Activated CD4-positive, alpha-beta memory T cell treated with anti-CD3 and anti-CD28 coated beads, Interleukin-2, amount 10 ng/mL, durations not matched to agents 7 days and 5 days (primary cell): Measurements from ENCODE around the gene CACNA1C. TPM values are rescaled to one million over a fixed set of nuclear protein-coding genes. Genes with fewer than 3 reads are reported as not detected.

Experiments used
- CTCF ChIA-PET: fragments of 350-600 bp; sonication (Branson Sonifier 250); formaldehyde crosslinking; loops from one replicate; lab custom pipeline; 2021; ENCODE audit warnings: antibody characterized with exemption, inconsistent platforms; lab: Charles Lee
- POLR2A ChIA-PET: fragments of 350-600 bp; sonication (Branson Sonifier 250); formaldehyde crosslinking; loops from one replicate; lab custom pipeline; 2021; ENCODE audit warnings: antibody characterized with exemption; lab: Charles Lee
- DNase-seq: peaks from one replicate; pipeline ENCODE4 v3.0.0-alpha.2; 2020
- H3K27ac Mint-ChIP-seq: one replicate; pipeline ENCODE4 v1.8.0; 2021; ENCODE audit warnings: mild to moderate bottlenecking, mixed read lengths
- H3K27me3 Mint-ChIP-seq: one replicate; pipeline ENCODE4 v1.8.0; 2021; ENCODE audit warnings: mixed read lengths
- H3K36me3 Mint-ChIP-seq: one replicate; pipeline ENCODE4 v1.8.0; 2021; ENCODE audit warnings: low read depth, mixed read lengths
- H3K4me1 Mint-ChIP-seq: one replicate; pipeline ENCODE4 v1.8.0; 2021; ENCODE audit warnings: mixed read lengths
- H3K4me3 Mint-ChIP-seq: one replicate; pipeline ENCODE4 v1.8.0; 2021; ENCODE audit warnings: mild to moderate bottlenecking, mixed read lengths
- H3K9me3 Mint-ChIP-seq: one replicate; pipeline ENCODE4 v1.8.0; 2021; ENCODE audit warnings: mixed read lengths
- total RNA-seq, 2 experiments: library from RNA; stranded (reverse); gene quantifications; one replicate each; pipeline ENCODE4 v1.2.3, GENCODE V29; 2021

CACNA1C gene
- total RNA-seq, 2 experiments from 2014 or later: 0.30 TPM

GRCh38 chr12:2227360-2227759 is 174.6 kb downstream of the CACNA1C start:
- Mint-ChIP-seq H3K4me1 (no peaks in the 10 kb centered on the region), H3K27ac (no peak overlapping the region), H3K4me3 (no peak overlapping the region), H3K27me3 (peaks cover 20% of the 10 kb centered on the region), H3K36me3 (no peaks in the 10 kb centered on the region), H3K9me3 (no peaks in the 10 kb centered on the region)
- ChIA-PET POLR2A (no interaction called here), CTCF (no interaction called here)
- DNase-seq: no peak

DNA sequence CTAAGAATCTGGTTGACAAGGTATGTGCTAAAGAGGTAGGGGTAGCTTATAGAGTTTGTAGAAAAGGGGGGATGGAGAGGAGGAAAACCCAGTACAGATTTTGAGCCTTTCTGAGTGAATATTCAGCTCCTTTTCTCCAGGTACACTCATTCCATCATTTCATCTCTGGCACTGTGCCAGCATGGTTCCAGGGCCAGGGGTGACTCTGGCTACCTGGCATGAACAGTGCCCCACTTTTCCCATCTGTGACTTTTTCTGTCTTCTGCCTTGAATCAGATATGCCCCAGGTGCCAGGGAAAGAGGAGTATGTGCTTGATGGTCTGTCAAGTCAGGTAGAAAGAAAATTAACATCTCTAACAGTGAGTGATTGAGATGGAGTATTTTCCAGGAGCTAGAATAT is 175.7 kb downstream of the CACNA1C start:
- CTCF ChIA-PET: no interaction called here

DNA sequence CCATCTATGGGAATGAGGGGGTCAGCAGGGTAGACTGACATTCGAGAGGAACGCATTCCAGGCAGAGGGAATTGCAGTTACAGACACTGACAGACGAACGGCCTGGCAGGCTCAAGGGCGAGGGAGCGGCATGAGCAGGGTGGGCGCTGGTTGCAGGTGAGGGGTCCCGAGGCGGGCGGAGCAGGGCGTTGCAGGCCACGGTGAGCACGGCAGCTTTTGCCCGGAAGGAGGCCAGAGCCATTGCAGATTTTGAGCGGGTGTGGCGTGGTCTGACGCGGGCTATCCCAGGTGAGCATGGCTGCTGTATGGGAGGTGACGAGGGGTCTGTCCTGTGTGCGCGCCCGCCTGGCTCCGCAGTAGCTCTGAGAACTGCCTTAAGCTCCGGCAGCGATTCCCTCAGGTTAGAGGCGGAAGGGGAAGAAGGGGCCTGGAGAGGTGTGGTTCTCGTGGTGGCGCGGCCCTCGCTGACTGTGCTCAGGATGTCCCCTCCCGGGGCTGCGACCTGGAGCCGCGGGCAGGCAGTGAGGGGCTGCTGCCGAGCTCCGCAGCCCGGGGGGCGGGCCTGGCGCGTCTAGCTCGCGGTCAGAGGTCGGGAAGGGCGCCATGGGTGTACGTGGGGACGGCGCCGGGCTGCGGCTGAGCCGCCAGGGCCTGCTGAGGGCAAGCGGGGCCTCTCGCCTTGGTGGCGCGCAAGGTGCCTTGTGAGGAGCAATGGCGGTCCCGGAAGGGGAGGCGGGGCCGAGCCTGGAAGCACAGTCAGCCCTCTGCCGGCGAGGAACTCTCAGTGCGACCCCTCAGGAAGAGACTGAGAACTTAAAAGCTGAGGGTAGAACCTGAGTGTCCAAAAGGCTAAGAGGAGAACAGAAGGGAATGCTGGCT is 177.1 kb downstream of the CACNA1C start:
- no peaks in the 10 kb centered on the region for H3K9me3 Mint-ChIP-seq
- no peak for DNase-seq
- ChIA-PET CTCF (no interaction called here), POLR2A (no interaction called here)
- no peak overlapping the region for H3K27ac Mint-ChIP-seq
- H3K4me3 Mint-ChIP-seq: no peak overlapping the region
- no peaks in the 10 kb centered on the region for H3K4me1 Mint-ChIP-seq
- H3K36me3 Mint-ChIP-seq: no peaks in the 10 kb centered on the region
- peaks cover 21% of the 10 kb centered on the region for H3K27me3 Mint-ChIP-seq

More for the DNA sequence above, 175.7 kb downstream of the CACNA1C start:
- POLR2A ChIA-PET: no interaction called here
- Mint-ChIP-seq H3K9me3 (no peaks in the 10 kb centered on the region), H3K4me3 (no peak overlapping the region), H3K27ac (no peak overlapping the region), H3K27me3 (peaks cover 21% of the 10 kb centered on the region), H3K36me3 (no peaks in the 10 kb centered on the region), H3K4me1 (no peaks in the 10 kb centered on the region)
- DNase-seq: no peak

GRCh38 chr12:2231011-2231595 is 178.3 kb downstream of the CACNA1C start:
- no peak overlapping the region for H3K27ac Mint-ChIP-seq
- ChIA-PET CTCF (no interaction called here), POLR2A (no interaction called here)

DNA sequence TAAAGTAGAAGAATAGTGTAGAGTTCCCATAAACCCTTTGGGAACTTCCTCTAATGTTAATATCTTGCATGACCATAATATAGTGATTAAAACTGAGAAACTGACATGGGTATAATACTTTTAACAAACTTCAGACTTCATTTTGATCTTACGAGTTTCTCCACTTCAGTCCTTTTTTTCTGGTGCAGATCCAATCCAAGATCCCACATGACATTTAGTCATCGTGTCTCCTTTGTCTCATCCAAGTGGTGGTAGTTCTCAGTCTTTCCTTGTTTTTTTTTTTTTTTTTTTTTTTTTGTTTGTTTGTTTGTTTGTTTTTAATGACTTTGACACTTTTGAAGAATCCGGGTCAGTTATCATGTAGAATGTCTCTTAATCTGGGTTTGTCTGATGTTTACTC is 179.2 kb downstream of the CACNA1C start:
- Mint-ChIP-seq H3K27me3 (peaks cover 21% of the 10 kb centered on the region), H3K4me3 (no peak overlapping the region), H3K27ac (no peak overlapping the region), H3K9me3 (no peaks in the 10 kb centered on the region), H3K36me3 (no peaks in the 10 kb centered on the region), H3K4me1 (no peaks in the 10 kb centered on the region)
- CTCF ChIA-PET: no interaction called here
- DNase-seq: no peak
- POLR2A ChIA-PET: no interaction called here

More at GRCh38 chr12:2231011-2231595, 178.3 kb downstream of the CACNA1C start:
- no peaks in the 10 kb centered on the region for H3K9me3 Mint-ChIP-seq
- H3K4me3 Mint-ChIP-seq: no peak overlapping the region
- DNase-seq: no peak
- peaks cover 21% of the 10 kb centered on the region for H3K27me3 Mint-ChIP-seq
- no peaks in the 10 kb centered on the region for H3K36me3 Mint-ChIP-seq
- H3K4me1 Mint-ChIP-seq: no peaks in the 10 kb centered on the region

GRCh38 chr12:2233034-2233433 is 180.2 kb downstream of the CACNA1C start:
- H3K9me3 Mint-ChIP-seq: no peaks in the 10 kb centered on the region
- H3K4me3 Mint-ChIP-seq: no peak overlapping the region
- ChIA-PET CTCF (no interaction called here), POLR2A (no interaction called here)
- H3K27me3 Mint-ChIP-seq: peaks cover 14% of the 10 kb centered on the region
- no peaks in the 10 kb centered on the region for H3K4me1 Mint-ChIP-seq
- no peak for DNase-seq
- no peaks in the 10 kb centered on the region for H3K36me3 Mint-ChIP-seq
- H3K27ac Mint-ChIP-seq: no peak overlapping the region

GRCh38 chr12:2234091-2234490 is 181.3 kb downstream of the CACNA1C start:
- POLR2A ChIA-PET: no interaction called here
- Mint-ChIP-seq H3K27me3 (peaks cover 14% of the 10 kb centered on the region), H3K4me1 (no peaks in the 10 kb centered on the region), H3K4me3 (no peak overlapping the region), H3K9me3 (no peaks in the 10 kb centered on the region), H3K36me3 (no peaks in the 10 kb centered on the region), H3K27ac (no peak overlapping the region)
- no peak for DNase-seq
- CTCF ChIA-PET: no interaction called here

DNA sequence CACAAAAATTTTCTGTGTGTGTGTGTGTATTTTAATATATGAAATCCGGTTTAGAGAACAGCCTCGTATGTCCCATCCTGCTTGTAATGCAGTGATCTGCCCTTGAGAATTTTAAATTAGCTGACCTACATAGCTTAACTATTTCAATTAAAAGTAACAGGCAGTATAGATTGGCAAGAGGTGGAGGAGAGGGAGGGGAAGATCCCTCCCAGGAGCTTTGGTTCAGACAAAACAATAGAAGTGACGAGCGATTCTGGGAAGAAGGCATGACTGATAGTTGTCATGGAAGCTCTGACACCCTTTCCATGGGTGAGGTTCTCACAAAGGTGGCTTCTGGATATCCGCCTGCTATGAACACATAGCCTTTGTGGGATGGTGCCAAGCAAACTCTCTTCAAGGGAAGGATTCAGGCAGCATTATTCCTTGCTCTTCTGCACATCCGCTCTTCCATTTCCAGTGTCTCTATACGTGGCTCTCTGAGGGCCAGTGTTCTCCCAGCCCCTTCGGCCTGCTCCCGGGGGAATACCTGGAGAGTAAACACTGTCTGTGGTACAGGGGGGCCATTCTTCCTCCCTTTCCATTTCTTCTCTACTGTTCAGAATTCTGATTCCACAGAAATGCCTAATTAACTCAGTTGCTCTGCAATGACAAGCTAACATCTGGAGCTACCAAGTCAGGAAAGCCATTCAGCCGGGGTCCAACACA is 182.0 kb downstream of the CACNA1C start:
- Mint-ChIP-seq H3K4me1 (no peaks in the 10 kb centered on the region), H3K36me3 (no peaks in the 10 kb centered on the region), H3K4me3 (no peak overlapping the region), H3K9me3 (no peaks in the 10 kb centered on the region), H3K27ac (no peak overlapping the region), H3K27me3 (peaks cover 12% of the 10 kb centered on the region)
- POLR2A ChIA-PET: no interaction called here
- CTCF ChIA-PET: no interaction called here
- DNase-seq: no peak

DNA sequence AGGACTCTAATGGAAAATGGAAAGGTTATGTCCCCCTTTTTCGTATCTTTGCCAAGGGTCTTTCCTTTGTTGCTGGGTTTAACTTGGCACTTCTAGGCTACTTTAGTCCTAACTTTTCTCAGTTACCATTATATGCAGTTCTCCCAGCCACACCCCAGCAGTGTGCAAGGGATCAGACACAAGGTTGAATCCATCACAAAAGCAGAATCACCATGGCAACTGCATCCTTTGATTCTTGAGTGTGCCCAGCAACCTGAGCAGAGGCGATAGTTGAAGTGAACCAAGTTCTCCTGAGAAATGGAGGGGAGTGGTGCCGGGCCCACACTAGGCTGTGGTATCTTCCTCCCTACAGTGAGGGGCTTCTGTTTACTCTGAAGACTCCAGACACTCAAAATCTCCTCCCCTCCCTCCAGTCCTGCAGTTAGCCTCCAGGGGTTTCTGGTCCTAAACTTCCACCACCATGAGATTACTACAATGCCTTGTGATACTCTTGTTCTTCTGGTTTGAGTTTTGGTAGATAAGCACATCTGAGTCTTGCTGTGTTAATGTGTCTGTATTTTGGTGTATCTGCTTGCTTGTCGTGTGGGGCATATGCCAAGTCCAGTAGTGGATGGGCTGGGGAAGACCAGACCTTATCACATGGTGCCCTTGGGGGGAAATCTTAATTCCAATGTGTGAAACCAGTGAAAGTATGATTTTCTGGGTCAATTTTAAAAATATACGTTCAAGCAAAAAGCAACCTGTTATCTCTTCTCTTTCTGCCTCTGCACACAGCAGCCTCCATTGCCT is 183.9 kb downstream of the CACNA1C start:
- Mint-ChIP-seq H3K36me3 (no peaks in the 10 kb centered on the region), H3K27ac (no peak overlapping the region), H3K9me3 (no peaks in the 10 kb centered on the region), H3K27me3 (peaks cover 9% of the 10 kb centered on the region), H3K4me1 (no peaks in the 10 kb centered on the region), H3K4me3 (no peak overlapping the region)
- CTCF ChIA-PET: no interaction called here
- POLR2A ChIA-PET: no interaction called here
- no peak for DNase-seq

- Mint-ChIP-seq H3K27ac (no peak overlapping the region), H3K9me3 (no peaks in the 10 kb centered on the region), H3K4me1 (no peaks in the 10 kb centered on the region), H3K36me3 (no peaks in the 10 kb centered on the region), H3K27me3 (peaks cover 5% of the 10 kb centered on the region), H3K4me3 (no peak overlapping the region)
- CTCF ChIA-PET: no interaction called here
- POLR2A ChIA-PET: no interaction called here
- DNase-seq: no peak
Measured at GRCh38 chr12:2238111-2238510, 185.3 kb downstream of the CACNA1C start.

DNA sequence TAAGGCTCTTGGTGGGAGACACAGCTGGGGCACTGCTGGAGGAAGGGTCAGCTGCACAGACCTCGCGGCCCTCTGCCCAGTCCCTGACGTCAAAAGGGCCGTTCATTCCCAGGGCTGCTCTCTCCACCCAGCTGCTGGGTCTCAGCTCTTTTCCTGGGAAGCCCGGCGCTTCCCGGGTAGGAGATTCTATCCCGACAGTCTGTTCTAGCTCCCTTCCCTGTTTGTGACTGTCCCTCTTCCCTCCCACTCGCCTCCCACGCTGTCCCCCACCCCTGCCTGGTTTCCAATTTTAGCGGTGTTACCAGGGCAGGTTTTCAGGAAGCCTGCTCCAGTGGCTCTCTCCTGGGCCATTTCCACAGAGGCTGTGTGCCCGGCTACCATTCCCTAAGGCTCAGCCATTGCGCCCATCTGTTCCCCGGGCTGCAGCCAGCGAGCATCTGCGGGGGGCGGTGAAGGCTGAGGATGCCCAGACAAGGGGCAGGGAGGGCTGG is 186.6 kb downstream of the CACNA1C start:
- no peak overlapping the region for H3K4me3 Mint-ChIP-seq
- no peak for DNase-seq
- H3K27ac Mint-ChIP-seq: no peak overlapping the region
- peaks cover 5% of the 10 kb centered on the region for H3K27me3 Mint-ChIP-seq
- H3K9me3 Mint-ChIP-seq: no peaks in the 10 kb centered on the region
- POLR2A ChIA-PET: no interaction called here
- CTCF ChIA-PET: no interaction called here
- no peaks in the 10 kb centered on the region for H3K4me1 Mint-ChIP-seq
- no peaks in the 10 kb centered on the region for H3K36me3 Mint-ChIP-seq

DNA sequence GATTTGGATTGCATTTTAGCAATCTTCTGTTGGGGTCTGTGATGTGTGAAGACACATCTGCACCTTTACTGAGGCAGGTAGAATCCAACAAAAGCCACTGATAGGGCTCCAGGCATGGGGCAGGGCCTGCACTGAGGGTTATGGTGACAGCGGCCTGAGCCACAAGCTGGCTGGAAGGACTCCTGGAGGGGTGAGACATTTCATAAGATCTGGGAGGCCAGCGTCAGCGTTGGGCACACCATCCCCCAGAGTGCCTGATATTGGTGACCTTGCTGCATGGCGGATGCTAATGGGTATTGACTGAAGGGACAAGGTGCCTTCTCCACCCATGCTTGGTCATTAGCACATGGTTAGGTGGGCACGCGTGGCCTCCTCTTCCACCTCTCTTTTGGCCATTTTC is 187.6 kb downstream of the CACNA1C start:
- Mint-ChIP-seq H3K9me3 (no peaks in the 10 kb centered on the region), H3K27me3 (peaks cover 5% of the 10 kb centered on the region), H3K27ac (no peak overlapping the region), H3K4me1 (no peaks in the 10 kb centered on the region), H3K4me3 (no peak overlapping the region), H3K36me3 (no peaks in the 10 kb centered on the region)
- CTCF ChIA-PET: no interaction called here
- DNase-seq: no peak
- POLR2A ChIA-PET: no interaction called here

DNA sequence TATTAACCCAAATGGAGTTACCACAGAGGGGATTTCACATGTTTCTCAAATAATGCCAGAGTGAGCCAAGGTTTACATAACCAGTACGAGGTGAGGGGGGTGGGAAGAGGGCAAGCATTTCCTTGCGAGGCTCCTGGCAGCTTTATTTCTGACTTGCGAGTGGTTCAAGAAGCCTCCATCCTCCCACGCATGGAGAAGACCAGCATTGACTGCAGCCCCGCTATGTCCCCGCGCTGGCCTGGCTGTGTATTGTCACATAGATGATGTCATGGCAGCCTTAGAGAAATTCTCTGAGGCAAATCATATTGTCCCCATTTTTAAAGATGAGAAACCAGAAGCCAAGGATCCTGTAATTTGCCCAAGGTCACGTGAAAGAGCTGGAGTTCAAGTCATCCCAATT is 188.2 kb downstream of the CACNA1C start:
- CTCF ChIA-PET: no interaction called here
- no peak overlapping the region for H3K4me3 Mint-ChIP-seq
- no peaks in the 10 kb centered on the region for H3K36me3 Mint-ChIP-seq
- no peaks in the 10 kb centered on the region for H3K9me3 Mint-ChIP-seq
- peaks cover 5% of the 10 kb centered on the region for H3K27me3 Mint-ChIP-seq
- DNase-seq: no peak
- H3K4me1 Mint-ChIP-seq: no peaks in the 10 kb centered on the region
- no peak overlapping the region for H3K27ac Mint-ChIP-seq
- POLR2A ChIA-PET: no interaction called here
